ENCODE results near the gene SAYSD1.

- TF ChIP-seq CTCF (IDR thresholded peaks at IDR 0.05) (no peak), POLR2AphosphoS5 (IDR thresholded peaks at IDR 0.05) (no peak)
These were observed 28.4 kb upstream of the SAYSD1 start for GRCh38 chr6:39143238-39143930.

Measured in esophagus muscularis mucosa (tissue), 3 donors.